Measurements from ENCODE around the gene ATP6V1C2.

The ATP6V1C2 gene

DNA sequence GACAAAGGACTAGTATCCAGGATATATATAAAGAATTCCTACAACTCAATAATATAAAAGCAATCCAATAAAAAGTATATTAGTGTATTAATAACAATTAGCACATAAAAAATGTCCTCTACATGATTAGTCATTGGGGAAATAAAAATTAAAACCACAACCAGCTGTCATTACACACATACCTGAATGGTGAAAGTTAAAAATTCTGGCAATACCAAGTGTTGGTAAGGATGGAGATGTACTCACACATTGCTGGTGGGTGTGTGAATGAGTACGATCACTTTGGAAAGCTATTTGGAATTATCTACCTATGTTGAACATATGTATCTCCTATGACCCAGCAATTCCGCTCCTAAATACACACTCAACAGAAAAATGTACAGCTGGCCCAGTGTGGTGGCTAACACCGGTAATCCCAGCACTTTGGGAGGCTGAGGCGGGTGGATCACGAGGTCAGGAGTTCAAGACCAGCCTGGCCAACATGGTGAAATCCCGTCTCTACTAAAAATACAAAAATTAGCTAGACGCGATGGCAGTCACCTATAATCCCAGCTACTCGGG is 17.3 kb upstream of the ATP6V1C2 start:
- no peak overlapping the region for H3K4me3 ChIP-seq (ENCODE audit: low read depth, low read length)
- H3K9ac ChIP-seq (ENCODE audit: low read length), result no peak overlapping the region
- no peaks in the 10 kb centered on the region for H3K9me3 ChIP-seq (ENCODE audit: control insufficient read depth, insufficient read depth, low read depth, low read length)
- no peak overlapping the region for H3K27ac ChIP-seq (ENCODE audit: low read depth, low read length)
- H3K4me1 ChIP-seq (ENCODE audit: control insufficient read depth, insufficient read depth, low read length), result no peaks in the 10 kb centered on the region
- H3K27me3 ChIP-seq (ENCODE audit: control insufficient read depth, insufficient read depth, low read length), result no peaks in the 10 kb centered on the region; the same call in 1 of the 2 replicates
- H3K36me3 ChIP-seq (ENCODE audit: control insufficient read depth, insufficient read depth, low read length), result no peaks in the 10 kb centered on the region

DNA sequence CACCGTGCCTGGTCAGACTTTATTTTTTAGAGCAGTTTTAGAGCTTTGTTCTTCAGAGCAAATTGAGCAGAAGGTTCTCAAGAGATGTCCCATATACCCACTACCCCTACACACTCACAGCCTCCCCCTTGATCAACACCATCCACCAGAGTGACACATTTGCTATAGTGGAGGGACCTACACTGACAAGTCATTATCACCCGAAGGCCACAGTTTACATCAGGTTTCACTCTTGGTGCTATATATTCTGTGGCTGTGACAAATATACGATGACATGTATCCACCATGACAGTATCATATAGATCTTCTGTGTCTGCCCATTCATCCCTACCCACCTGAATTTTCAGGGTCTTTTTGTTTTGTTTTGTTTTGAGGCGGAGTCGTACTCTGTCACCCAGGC is 15.4 kb upstream of the ATP6V1C2 start:
- Histone ChIP-seq H3K4me1 (ENCODE audit: control insufficient read depth, insufficient read depth, low read length) (no peaks in the 10 kb centered on the region), H3K27ac (ENCODE audit: low read depth, low read length) (no peak overlapping the region), H3K9ac (ENCODE audit: low read length) (no peak overlapping the region), H3K4me3 (ENCODE audit: low read depth, low read length) (no peak overlapping the region), H3K36me3 (ENCODE audit: control insufficient read depth, insufficient read depth, low read length) (no peaks in the 10 kb centered on the region), H3K9me3 (ENCODE audit: control insufficient read depth, insufficient read depth, low read depth, low read length) (no peaks in the 10 kb centered on the region), H3K27me3 (ENCODE audit: control insufficient read depth, insufficient read depth, low read length) (no peaks in the 10 kb centered on the region; the same call in 1 of the 2 replicates)

DNA sequence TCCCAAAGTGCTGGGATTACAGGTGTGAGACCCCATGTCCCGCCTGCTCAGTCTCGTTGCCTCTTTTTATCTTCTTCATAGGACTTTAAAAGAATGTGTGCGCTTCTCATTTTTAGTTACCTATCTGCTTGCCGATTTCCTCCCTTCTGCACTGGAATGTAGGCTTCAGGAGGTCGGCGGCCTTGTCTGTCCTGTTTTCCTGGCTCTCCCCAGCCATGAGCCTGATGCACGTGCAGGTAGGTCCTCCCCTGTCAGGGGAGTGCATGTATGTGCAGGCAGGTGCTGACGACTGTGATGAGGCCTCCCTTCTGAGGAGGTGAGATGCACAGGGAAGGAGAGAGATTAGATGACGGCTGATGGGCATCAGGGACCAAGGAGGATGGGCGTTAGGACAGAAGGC is 13.6 kb upstream of the ATP6V1C2 start:
- H3K9me3 ChIP-seq (ENCODE audit: control insufficient read depth, insufficient read depth, low read depth, low read length), result no peaks in the 10 kb centered on the region
- H3K9ac ChIP-seq (ENCODE audit: low read length), result no peak overlapping the region
- H3K4me1 ChIP-seq (ENCODE audit: control insufficient read depth, insufficient read depth, low read length), result peaks cover 3% of the 10 kb centered on the region; the same call in 1 of the 2 replicates
- H3K27ac ChIP-seq (ENCODE audit: low read depth, low read length), result no peak overlapping the region
- no peaks in the 10 kb centered on the region for H3K36me3 ChIP-seq (ENCODE audit: control insufficient read depth, insufficient read depth, low read length)
- H3K27me3 ChIP-seq (ENCODE audit: control insufficient read depth, insufficient read depth, low read length), result no peaks in the 10 kb centered on the region; the same call in 1 of the 2 replicates
- H3K4me3 ChIP-seq (ENCODE audit: low read depth, low read length), result no peak overlapping the region

DNA sequence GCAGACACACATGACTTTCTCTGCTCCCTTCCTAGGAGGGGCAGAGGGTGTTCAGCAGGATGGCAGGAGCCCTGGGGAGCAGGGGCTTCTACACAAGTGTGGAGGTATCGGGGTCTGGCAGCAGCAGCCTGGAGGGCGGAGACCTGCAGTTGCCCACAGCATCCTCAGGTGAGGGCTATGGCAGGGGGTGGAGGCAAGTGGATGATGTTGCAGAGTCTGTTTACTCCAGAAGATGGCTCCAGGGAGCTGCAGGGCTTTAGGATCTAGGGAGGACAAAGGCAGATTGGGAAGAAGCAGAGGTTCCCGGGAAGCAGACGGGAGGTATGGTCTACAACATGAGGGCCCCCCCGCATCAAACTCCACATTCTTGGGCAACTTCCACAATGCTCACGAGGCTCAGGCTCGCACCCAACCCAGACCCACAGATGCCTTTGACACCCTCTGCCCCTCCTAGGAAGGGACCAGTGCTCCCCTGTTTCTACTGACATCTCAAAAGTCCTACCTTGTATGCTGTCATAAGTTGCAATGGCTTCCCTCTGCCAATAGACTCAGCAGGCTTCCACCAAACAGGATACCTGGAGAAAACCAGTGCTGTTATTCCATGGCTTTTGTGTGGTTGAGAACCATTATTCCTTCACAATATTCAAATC is 12.0 kb upstream of the ATP6V1C2 start:
- Histone ChIP-seq H3K27me3 (ENCODE audit: control insufficient read depth, insufficient read depth, low read length) (no peaks in the 10 kb centered on the region; the same call in 1 of the 2 replicates), H3K9me3 (ENCODE audit: control insufficient read depth, insufficient read depth, low read depth, low read length) (no peaks in the 10 kb centered on the region), H3K36me3 (ENCODE audit: control insufficient read depth, insufficient read depth, low read length) (no peaks in the 10 kb centered on the region), H3K27ac (ENCODE audit: low read depth, low read length) (no peak overlapping the region), H3K4me3 (ENCODE audit: low read depth, low read length) (no peak overlapping the region), H3K9ac (ENCODE audit: low read length) (no peak overlapping the region), H3K4me1 (ENCODE audit: control insufficient read depth, insufficient read depth, low read length) (peaks cover 3% of the 10 kb centered on the region; the same call in 1 of the 2 replicates)

DNA sequence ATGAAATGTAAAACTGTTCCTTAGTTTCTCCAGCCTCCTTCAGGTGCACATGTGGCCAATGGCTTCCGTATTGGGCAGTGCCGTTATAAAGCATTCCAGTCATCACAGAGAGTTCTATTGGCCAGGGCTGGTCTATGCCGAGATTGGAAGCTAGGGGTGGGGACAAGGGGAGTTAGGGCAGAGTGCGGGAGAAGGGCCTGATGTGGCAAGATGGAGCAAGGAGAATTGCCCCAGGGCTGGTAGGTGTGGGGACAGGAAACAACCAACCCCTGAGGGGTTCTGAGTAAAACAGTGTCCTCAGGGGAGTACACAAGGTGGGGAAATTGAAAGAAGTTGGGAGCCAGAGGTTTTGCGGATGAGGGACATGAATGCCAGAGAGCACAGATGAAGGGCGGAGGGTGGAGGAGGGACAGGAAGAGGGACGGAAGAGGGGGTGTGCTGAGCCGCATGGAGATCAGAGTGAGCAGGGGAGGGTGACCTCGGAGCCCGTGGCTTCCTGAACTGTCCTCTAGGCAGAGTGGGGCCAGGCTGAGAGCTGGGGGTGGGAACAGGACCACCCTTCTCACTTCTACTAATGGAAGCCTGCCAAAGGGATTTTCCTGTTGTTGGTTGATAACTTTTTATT is 9.1 kb upstream of the ATP6V1C2 start:
- no peaks in the 10 kb centered on the region for H3K36me3 ChIP-seq (ENCODE audit: control insufficient read depth, insufficient read depth, low read length)
- no peak overlapping the region for H3K27ac ChIP-seq (ENCODE audit: low read depth, low read length)
- peaks cover 16% of the 10 kb centered on the region for H3K27me3 ChIP-seq (ENCODE audit: control insufficient read depth, insufficient read depth, low read length)
- H3K4me1 ChIP-seq (ENCODE audit: control insufficient read depth, insufficient read depth, low read length), result peaks cover 3% of the 10 kb centered on the region; the same call in 1 of the 2 replicates
- no peak overlapping the region for H3K9ac ChIP-seq (ENCODE audit: low read length)
- H3K4me3 ChIP-seq (ENCODE audit: low read depth, low read length), result no peak overlapping the region
- H3K9me3 ChIP-seq (ENCODE audit: control insufficient read depth, insufficient read depth, low read depth, low read length), result no peaks in the 10 kb centered on the region

DNA sequence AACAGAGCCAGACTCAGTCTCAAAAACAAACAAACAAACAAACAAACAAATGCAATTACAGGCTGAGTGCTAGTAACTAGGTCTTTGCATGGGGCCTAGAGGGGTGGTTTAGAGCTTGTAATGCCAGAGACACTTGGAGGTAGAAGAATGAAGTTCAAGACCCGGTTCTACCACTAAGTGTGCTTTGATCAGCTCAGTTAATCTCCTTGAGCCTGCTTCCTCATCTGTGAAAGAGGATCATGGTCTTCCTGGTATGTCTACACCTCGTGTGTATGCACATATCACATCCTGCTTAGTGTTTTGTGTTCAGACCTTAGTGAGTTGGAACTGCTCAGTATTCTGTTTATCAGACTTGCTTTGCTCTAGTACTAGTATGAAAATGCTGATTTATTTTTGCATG is 4.8 kb upstream of the ATP6V1C2 start:
- Histone ChIP-seq H3K4me3 (ENCODE audit: low read depth, low read length) (no peak overlapping the region), H3K27ac (ENCODE audit: low read depth, low read length) (no peak overlapping the region), H3K27me3 (ENCODE audit: control insufficient read depth, insufficient read depth, low read length) (peaks cover 55% of the 10 kb centered on the region), H3K36me3 (ENCODE audit: control insufficient read depth, insufficient read depth, low read length) (no peaks in the 10 kb centered on the region), H3K9me3 (ENCODE audit: control insufficient read depth, insufficient read depth, low read depth, low read length) (no peaks in the 10 kb centered on the region), H3K9ac (ENCODE audit: low read length) (no peak overlapping the region), H3K4me1 (ENCODE audit: control insufficient read depth, insufficient read depth, low read length) (peaks cover 3% of the 10 kb centered on the region; the same call in 1 of the 2 replicates)

DNA sequence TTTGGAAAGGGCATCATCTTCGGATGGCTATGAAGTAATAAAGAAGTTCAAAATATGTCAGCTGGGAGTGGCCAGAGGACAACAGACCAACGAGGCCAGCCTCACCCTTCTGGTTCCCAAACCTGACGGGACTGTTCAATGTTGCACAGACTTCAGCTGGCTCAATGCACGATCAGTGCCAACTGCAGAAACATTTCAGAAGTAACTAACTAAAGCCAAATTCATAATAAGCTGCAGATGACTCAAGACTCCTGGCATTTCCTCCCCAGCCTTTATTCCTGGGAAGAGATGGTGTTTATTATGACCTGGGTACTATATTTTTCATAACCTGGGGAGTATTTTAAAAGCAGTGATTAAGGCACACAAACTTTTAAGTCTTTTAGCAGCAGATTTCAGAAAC is 3.8 kb upstream of the ATP6V1C2 start:
- H3K4me1 ChIP-seq (ENCODE audit: control insufficient read depth, insufficient read depth, low read length), result peaks cover 2% of the 10 kb centered on the region; the same call in 1 of the 2 replicates

DNA sequence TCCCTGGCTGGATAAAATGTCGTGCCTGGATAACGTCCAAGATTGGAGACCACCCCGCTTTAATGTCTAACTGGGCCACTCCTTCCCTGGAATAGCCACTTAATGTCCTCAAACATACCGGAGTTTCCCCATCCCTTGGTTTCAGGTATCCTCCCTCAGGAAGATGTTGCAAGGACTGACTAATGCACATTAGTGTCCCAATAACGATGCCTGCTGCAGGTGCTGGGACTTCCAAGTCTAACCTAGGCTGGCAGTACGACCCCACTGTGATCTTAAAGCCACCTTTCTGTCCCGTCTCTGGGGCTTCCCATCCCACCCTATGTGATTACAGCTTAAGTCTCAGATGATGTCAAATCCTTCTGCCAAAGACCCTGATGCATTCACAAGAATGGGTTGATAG is 1.1 kb upstream of the ATP6V1C2 start:
- Histone ChIP-seq H3K4me1 (ENCODE audit: control insufficient read depth, insufficient read depth, low read length) (peaks cover 2% of the 10 kb centered on the region; the same call in 1 of the 2 replicates), H3K4me3 (ENCODE audit: low read depth, low read length) (no peak overlapping the region), H3K27me3 (ENCODE audit: control insufficient read depth, insufficient read depth, low read length) (peaks cover 85% of the 10 kb centered on the region), H3K9me3 (ENCODE audit: control insufficient read depth, insufficient read depth, low read depth, low read length) (no peaks in the 10 kb centered on the region), H3K27ac (ENCODE audit: low read depth, low read length) (no peak overlapping the region), H3K9ac (ENCODE audit: low read length) (no peak overlapping the region), H3K36me3 (ENCODE audit: control insufficient read depth, insufficient read depth, low read length) (no peaks in the 10 kb centered on the region)

More for the DNA sequence above, 3.8 kb upstream of the ATP6V1C2 start:
- H3K27ac ChIP-seq (ENCODE audit: low read depth, low read length), result no peak overlapping the region
- no peak overlapping the region for H3K9ac ChIP-seq (ENCODE audit: low read length)
- H3K27me3 ChIP-seq (ENCODE audit: control insufficient read depth, insufficient read depth, low read length), result peaks cover 65% of the 10 kb centered on the region
- no peak overlapping the region for H3K4me3 ChIP-seq (ENCODE audit: low read depth, low read length)
- H3K36me3 ChIP-seq (ENCODE audit: control insufficient read depth, insufficient read depth, low read length), result no peaks in the 10 kb centered on the region
- no peaks in the 10 kb centered on the region for H3K9me3 ChIP-seq (ENCODE audit: control insufficient read depth, insufficient read depth, low read depth, low read length)

DNA sequence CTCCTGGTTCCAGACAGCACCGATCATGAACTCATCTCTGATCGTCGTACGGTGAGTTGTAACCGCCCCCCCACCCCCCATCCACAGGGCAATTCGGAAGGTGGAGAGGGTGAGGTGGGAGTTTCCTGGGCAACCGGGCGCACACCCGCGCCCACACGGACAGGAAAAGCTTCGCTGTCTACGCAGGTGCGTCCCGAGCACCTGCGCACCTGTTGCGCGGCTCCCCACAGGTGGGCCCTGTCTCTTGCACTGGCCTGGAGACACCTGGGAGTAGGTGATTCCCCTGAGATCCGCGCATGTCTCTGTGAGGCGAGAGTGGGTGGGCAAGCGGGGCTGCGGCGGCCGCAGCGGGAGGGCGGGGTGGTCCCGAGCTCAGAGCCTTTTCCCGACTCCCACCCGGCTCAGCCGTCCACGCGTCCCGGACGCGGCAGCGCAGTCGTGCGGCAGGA is 459 bp upstream of the ATP6V1C2 start:
- Histone ChIP-seq H3K27ac (ENCODE audit: low read depth, low read length) (no peak overlapping the region), H3K27me3 (ENCODE audit: control insufficient read depth, insufficient read depth, low read length) (peaks cover 86% of the 10 kb centered on the region), H3K9ac (ENCODE audit: low read length) (no peak overlapping the region), H3K36me3 (ENCODE audit: control insufficient read depth, insufficient read depth, low read length) (no peaks in the 10 kb centered on the region), H3K4me3 (ENCODE audit: low read depth, low read length) (peak overlapping the region; percentile 61), H3K9me3 (ENCODE audit: control insufficient read depth, insufficient read depth, low read depth, low read length) (no peaks in the 10 kb centered on the region), H3K4me1 (ENCODE audit: control insufficient read depth, insufficient read depth, low read length) (peaks cover 2% of the 10 kb centered on the region; the same call in 1 of the 2 replicates)

DNA sequence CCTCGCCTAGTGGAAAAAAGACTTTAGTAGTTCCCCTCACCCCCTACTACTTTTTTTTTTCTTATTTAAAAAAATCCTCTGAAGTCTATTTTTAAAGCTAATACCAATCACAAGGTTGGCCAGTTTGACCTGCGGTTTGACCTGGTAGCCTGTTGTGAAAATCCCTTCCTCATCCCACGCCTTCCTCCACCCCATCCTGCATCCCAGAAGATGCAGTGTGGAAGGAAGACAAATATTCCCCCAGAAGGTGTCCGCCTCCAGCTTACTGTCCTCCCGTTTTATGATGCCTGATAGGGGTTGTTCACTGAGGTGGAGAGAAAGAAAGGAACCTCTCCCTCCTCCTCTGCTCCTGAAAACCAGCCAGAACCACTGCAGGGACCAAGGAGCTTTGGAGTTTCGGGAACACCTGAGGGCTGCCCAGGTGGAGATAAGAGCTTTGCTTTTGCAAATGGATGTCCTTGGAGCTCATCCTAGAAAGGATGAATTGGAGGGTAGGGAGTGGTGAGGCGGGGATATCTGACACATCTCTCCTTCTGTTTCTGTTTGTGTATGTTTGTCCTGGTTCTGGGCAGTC is 909 bp downstream of the ATP6V1C2 start:
- H3K9me3 ChIP-seq (ENCODE audit: control insufficient read depth, insufficient read depth, low read depth, low read length), result no peaks in the 10 kb centered on the region
- H3K27me3 ChIP-seq (ENCODE audit: control insufficient read depth, insufficient read depth, low read length), result peaks cover 84% of the 10 kb centered on the region
- no peaks in the 10 kb centered on the region for H3K36me3 ChIP-seq (ENCODE audit: control insufficient read depth, insufficient read depth, low read length)
- no peak overlapping the region for H3K27ac ChIP-seq (ENCODE audit: low read depth, low read length)
- peaks cover 2% of the 10 kb centered on the region; the same call in 1 of the 2 replicates for H3K4me1 ChIP-seq (ENCODE audit: control insufficient read depth, insufficient read depth, low read length)
- peak overlapping the region; percentile 61 for H3K4me3 ChIP-seq (ENCODE audit: low read depth, low read length)
- no peak overlapping the region for H3K9ac ChIP-seq (ENCODE audit: low read length)

Data from HUES6 (cell line).